ENCODE measurements around the gene NUP43. TPM values are rescaled to one million over a fixed set of nuclear protein-coding genes. Genes with fewer than 3 reads are reported as not detected.
"Not testable (repeated sequence)": the region's sequence is repeated elsewhere in the genome, so short reads cannot be mapped to it uniquely, and the experiment has no call there.

The NUP43 gene, protein sequence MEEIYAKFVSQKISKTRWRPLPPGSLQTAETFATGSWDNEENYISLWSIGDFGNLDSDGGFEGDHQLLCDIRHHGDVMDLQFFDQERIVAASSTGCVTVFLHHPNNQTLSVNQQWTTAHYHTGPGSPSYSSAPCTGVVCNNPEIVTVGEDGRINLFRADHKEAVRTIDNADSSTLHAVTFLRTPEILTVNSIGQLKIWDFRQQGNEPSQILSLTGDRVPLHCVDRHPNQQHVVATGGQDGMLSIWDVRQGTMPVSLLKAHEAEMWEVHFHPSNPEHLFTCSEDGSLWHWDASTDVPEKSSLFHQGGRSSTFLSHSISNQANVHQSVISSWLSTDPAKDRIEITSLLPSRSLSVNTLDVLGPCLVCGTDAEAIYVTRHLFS
- 57.9 and 76.0 TPM in 2 replicates for total RNA-seq (2014; rRNA removed)
- 15.0 TPM for polyA plus RNA-seq (2012)

DNA sequence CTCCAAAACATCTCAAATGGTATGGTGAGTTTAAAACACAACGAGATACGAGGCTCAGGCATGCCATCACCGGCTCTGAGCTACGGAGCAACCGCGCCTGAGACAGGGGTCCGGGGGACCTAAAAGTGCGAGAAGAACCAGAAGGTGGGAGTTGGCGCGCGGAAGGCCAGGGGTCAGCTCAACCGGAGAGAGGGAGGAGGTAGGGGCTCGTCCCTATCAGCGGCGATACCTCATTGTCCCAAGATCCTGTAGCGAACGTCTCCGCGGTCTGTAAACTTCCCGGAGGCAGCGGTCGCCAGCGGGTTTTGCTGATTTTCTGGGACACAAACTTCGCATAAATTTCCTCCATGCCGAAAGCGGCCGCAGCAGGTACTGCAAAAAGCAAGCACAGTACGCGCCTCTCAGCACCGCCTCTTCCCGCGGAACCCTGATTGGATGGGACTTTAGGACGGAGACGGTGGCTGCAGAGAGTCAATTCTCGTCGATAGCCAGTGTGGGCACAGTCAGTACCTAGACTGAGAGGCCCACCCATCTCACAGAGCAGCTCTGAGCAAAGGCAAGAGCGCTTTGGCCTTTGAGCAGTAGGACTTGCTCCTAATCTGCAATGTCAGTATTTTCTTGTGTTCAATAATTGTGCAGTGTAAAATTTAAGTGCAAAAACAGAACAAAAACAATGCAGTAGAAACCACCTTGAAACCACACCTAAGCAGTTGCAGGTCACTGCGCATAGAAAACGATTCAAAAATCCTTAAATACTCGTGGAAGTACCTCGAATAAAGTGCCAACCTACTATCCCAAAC lies at the start of gene NUP43:
NUP43 (minus strand) TSS at position 383 of the 800 bp plus-strand sequence; CDS start at position 349, 34 bp downstream.
- peak; percentile 96 for DNase-seq (ENCODE audit: low read depth)

DNA sequence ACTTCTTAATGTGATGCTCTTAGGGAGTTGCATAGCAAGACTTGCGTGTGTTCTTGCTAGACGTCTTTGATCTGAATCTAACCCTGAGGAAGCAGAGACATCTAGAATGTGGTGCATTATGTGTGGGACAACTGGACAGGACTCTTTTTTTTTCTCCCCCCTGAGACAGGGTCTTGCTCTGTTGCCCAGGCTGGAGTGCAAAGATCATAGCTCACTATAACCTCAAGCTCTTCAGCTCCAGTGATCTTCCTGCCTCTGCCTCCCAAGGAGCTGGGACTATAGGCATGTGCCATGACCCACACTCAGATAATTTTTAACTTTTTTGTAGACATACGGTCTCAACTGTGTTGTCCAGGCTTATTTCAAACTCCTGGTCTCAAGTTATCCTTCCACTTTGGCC lies 37.2 kb upstream of the NUP43 start:
- no peak for DNase-seq (ENCODE audit: low read depth)

DNA sequence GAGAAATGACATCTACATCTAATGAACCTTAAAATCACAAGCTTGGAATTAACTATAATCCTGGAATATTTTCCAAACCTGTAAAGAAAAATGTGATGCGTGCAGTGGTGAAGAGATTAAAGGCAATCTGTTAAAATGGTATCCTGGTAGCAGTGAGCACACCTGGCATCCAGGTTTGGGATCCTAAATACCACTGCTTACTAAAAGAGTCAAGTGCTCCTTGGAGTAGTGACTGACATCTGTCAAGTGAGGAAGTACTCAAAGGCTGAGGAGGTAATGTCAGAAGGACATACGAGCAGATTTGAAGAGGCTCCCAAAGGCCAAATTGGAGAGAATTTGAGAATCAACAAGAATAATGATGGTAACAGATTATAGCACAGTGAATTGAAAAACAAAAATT lies 36.0 kb upstream of the NUP43 start:
- DNase-seq (ENCODE audit: low read depth), result no peak

- DNase-seq (ENCODE audit: low read depth), result no peak
Measured at GRCh38 chr6:149781715-149782114, 35.4 kb upstream of the NUP43 start.

- no peak for DNase-seq (ENCODE audit: low read depth)
Measured at GRCh38 chr6:149779644-149779963, 33.3 kb upstream of the NUP43 start.

DNA sequence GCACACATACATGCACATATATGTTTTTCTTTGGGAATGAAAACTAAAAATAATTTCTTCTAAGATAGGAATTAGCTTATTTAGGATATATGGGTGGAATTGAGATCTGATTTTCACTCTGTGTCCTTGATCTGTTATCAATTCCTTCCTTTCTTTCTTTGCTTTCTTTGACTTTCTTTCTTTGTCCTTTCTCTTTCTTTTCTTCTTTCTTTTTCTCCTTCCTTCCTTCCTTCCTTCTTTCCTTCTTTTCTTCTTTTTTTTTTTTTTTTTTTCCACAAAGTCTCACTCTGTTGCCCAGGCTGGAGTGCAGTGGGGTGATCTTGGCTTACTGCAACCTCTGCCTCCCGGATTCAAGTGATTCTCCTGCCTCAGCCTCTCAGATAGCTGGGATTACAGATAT lies 31.3 kb upstream of the NUP43 start:
- DNase-seq (ENCODE audit: low read depth), result no peak

GRCh38 chr6:149771925-149772324 lies 25.6 kb upstream of the NUP43 start:
- DNase-seq (ENCODE audit: low read depth), result no peak

GRCh38 chr6:149771185-149771584 lies 24.9 kb upstream of the NUP43 start:
- DNase-seq (ENCODE audit: low read depth), result no peak

DNA sequence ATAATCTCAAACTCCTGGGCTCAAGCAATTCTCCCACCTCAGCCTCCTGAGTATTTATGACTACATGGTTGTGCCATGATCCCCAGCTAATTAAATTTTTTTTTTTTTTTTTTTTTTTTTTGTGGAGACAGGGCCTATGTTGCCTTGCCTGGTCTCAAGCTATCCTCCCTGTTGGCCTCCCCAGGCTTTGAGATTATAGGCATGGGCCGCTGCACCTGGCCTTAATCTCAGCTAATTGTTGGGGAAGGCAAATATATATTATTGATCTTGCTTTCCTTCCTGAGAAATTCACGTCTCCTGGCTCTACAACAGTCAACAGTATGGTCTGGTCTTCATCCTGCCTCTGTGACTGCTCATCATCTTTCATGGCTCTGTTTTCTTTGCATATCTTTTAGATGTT lies 23.3 kb upstream of the NUP43 start:
- DNase-seq (ENCODE audit: low read depth), result no peak

GRCh38 chr6:149766156-149766769 lies 19.9 kb upstream of the NUP43 start:
- peak; percentile 72 for DNase-seq (ENCODE audit: low read depth)

- peak; percentile 27 for DNase-seq (ENCODE audit: low read depth)
Measured at GRCh38 chr6:149763866-149764265, 17.5 kb upstream of the NUP43 start.

DNA sequence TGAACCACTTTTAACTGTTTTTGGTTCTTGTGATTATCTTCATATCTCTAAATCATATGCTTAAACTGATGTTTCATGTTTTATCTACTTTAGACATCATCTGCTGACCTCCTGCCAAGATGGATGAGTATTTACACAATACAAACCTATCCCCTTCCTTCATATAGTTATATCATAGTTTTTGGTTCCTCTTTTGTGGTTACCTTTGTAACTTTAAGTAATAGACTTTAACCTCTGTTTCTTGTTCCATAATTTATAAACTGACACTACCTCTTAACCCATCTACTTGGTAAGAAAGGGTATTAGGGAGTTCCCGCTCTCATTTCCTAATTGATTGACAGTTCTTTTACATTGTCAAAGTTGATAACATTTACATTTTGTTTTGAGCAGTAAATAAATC lies 15.1 kb upstream of the NUP43 start:
- DNase-seq (ENCODE audit: low read depth), result no peak

DNA sequence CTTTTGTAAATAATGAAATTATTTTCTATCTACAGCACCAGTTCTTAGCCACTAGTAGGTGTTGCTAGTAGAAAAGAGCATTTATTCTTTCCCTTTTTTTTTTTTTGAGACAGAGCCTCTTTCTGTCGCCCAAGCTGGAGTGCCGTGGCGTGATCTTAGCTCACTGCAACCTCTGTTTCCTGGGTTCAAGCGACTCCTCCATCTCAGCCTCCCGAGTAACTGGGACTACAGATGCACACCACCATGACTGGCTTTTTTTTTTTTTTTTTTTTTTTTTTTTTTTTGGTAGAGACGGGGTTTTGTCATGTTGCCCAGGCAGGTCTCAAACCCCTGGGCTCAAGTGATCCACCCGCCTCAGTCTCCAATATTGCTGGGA lies 9.9 kb upstream of the NUP43 start:
- DNase-seq (ENCODE audit: low read depth), result no peak

DNA sequence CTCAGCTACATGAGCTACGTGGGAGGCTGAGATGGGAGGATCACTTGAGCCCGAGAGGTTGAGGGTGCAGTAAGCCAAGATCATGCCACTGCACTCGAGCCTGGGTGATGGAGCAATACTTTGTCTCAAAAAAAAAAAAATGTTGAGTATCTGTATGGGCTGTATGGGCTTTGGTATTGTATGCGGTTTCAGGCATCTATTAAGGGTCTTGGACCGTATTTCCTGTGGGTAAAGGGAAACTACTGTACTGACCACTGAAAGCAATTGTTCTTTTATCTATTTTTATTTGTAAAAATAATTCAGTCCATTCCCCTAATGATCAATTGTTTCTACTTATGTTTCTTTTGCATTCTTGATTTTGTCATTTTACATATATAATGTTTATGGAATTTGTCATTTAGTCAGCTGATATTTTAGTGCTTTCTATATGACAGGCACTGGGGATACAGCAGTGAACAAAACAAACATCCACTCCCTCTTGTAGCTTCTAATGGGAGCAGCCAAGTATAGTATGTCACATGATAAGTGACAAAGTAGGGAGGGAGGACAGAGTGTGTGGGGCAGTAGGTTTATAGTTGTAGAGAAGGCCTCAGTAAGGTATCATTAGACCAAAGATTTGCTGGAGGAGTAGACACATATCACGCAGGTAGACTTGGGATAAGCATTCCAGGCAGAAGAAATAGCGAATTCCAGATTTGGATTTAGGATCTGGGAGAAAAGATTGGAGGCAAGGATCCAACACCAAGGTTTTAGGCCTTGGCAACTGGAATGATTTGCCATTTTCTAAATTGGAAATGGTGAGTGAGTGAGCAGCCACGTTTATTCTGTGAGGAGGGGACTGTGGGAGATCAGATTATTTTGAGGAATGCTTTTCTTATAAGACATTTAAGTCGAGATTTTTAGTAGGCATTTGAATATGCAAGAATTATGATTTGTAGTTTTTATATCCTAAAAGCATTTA lies 9.3 kb upstream of the NUP43 start:
- DNase-seq (ENCODE audit: low read depth), result no peak

GRCh38 chr6:149754548-149754947 lies 8.2 kb upstream of the NUP43 start:
- DNase-seq (ENCODE audit: low read depth), result no peak

DNA sequence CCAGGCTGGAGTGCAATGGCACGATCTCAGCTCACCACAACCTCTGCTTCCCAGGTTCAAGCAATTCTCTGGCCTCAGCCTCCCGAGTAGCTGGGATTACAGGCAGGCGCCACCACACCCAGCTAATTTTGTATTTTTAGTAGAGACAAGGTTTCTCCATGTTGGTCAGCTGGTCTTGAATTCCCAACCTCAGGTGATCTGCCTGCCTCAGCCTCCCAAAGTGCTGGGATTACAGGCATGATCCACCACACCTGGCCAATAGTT lies 7.0 kb upstream of the NUP43 start:
- DNase-seq (ENCODE audit: low read depth), result not testable (repeated sequence)

- no peak for DNase-seq (ENCODE audit: low read depth)
Measured at GRCh38 chr6:149752600-149753373, 6.5 kb upstream of the NUP43 start.

GRCh38 chr6:149751920-149752319 lies 5.6 kb upstream of the NUP43 start:
- not testable (repeated sequence) for DNase-seq (ENCODE audit: low read depth)

DNA sequence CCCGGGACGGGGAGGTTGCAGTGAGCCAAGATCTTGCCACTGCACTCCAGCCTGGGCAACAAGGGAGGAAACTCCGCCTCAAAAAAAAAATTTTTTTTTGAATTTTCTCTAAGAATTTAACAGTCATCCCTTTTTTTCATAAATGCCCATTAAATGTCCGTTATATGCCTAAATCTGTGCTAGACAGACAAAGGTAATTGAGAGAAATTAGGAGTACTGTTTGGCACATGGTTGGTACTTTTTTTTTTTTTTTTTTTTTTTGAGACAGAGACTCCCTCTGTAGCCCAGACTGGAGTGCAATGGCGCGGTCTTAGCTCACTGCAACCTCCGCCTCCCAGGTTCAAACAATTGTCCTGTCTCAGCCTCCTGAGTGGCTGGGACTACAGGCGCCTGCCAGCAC lies 4.9 kb upstream of the NUP43 start:
- DNase-seq (ENCODE audit: low read depth), result no peak

DNA sequence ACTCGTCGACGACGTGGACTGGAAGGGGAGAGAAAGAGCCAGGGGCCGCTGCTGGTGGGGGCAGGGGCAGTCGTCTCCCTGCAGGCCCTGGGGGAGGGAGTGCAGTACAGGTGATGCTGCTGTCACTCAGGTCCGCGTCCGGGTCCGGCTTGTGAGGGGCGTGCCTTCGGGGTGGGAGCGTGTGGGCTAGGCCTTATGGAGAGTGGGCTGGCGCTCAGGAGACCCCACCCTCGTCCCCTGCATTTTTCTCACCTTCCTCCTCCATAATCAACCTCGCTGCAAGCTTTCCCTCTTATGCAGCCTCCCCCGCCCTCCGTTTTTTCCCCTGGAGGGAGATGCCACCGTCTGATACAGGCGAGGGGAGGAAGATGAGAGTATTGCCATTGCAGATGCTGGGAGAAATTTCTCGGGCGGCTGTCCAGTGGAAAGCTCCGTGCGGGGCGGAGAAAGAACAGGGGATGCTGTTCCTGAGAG lies 3.8 kb upstream of the NUP43 start:
- peak; percentile 48 for DNase-seq (ENCODE audit: low read depth)
